Measurements from ENCODE around the gene MRPL45.

The MRPL45 gene

GRCh38 chr17:38334480-38335364 lies 37.8 kb downstream of the MRPL45 start:
- Histone ChIP-seq H3K4me1 (ENCODE audit: low read length) (no peaks in the 10 kb centered on the region), H3K27me3 (ENCODE audit: low read depth, low read length) (no peaks in the 10 kb centered on the region), H3K9me3 (ENCODE audit: insufficient read depth, low read length) (no peaks in the 10 kb centered on the region), H3K4me3 (ENCODE audit: low read length) (no peak overlapping the region), H3K9ac (ENCODE audit: low read length) (no peak overlapping the region), H4K20me1 (ENCODE audit: insufficient read depth, low read length) (no peaks in the 10 kb centered on the region), H3K36me3 (replicated peaks; ENCODE audit: low read depth, low read length) (no peaks in the 10 kb centered on the region), H3K79me2 (ENCODE audit: low read length) (no peaks in the 10 kb centered on the region), H2AFZ (ENCODE audit: low read depth, low read length) (no peak overlapping the region), H3K4me2 (ENCODE audit: low read length) (no peak overlapping the region), H3K27ac (ENCODE audit: low read length) (no peak overlapping the region)
- TF ChIP-seq, protein P1, sequence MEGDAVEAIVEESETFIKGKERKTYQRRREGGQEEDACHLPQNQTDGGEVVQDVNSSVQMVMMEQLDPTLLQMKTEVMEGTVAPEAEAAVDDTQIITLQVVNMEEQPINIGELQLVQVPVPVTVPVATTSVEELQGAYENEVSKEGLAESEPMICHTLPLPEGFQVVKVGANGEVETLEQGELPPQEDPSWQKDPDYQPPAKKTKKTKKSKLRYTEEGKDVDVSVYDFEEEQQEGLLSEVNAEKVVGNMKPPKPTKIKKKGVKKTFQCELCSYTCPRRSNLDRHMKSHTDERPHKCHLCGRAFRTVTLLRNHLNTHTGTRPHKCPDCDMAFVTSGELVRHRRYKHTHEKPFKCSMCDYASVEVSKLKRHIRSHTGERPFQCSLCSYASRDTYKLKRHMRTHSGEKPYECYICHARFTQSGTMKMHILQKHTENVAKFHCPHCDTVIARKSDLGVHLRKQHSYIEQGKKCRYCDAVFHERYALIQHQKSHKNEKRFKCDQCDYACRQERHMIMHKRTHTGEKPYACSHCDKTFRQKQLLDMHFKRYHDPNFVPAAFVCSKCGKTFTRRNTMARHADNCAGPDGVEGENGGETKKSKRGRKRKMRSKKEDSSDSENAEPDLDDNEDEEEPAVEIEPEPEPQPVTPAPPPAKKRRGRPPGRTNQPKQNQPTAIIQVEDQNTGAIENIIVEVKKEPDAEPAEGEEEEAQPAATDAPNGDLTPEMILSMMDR (IDR thresholded peaks at IDR 0.05; ENCODE audit: low read depth, low read length) = no peak
- TF ChIP-seq EZH2phosphoT487 (IDR thresholded peaks at IDR 0.05; ENCODE audit: low read depth) = no peak

GRCh38 chr17:38336838-38337237 lies 39.9 kb downstream of the MRPL45 start:
- Histone ChIP-seq H3K9me3 (ENCODE audit: insufficient read depth, low read length) (no peaks in the 10 kb centered on the region), H4K20me1 (ENCODE audit: insufficient read depth, low read length) (no peaks in the 10 kb centered on the region), H3K79me2 (ENCODE audit: low read length) (no peaks in the 10 kb centered on the region), H3K9ac (ENCODE audit: low read length) (no peak overlapping the region), H3K36me3 (replicated peaks; ENCODE audit: low read depth, low read length) (no peaks in the 10 kb centered on the region), H2AFZ (ENCODE audit: low read depth, low read length) (no peak overlapping the region), H3K4me1 (ENCODE audit: low read length) (peaks cover 7% of the 10 kb centered on the region), H3K4me2 (ENCODE audit: low read length) (no peak overlapping the region), H3K27me3 (ENCODE audit: low read depth, low read length) (no peaks in the 10 kb centered on the region), H3K27ac (ENCODE audit: low read length) (no peak overlapping the region), H3K4me3 (ENCODE audit: low read length) (no peak overlapping the region)
- TF ChIP-seq, protein P1 (IDR thresholded peaks at IDR 0.05; ENCODE audit: low read depth, low read length) = no peak
- no peak for TF ChIP-seq EZH2phosphoT487 (IDR thresholded peaks at IDR 0.05; ENCODE audit: low read depth)

GRCh38 chr17:38338053-38338452 lies 41.1 kb downstream of the MRPL45 start:
- Histone ChIP-seq H3K36me3 (replicated peaks; ENCODE audit: low read depth, low read length) (no peaks in the 10 kb centered on the region), H3K4me3 (ENCODE audit: low read length) (no peak overlapping the region), H2AFZ (ENCODE audit: low read depth, low read length) (no peak overlapping the region), H3K9me3 (ENCODE audit: insufficient read depth, low read length) (no peaks in the 10 kb centered on the region), H3K27me3 (ENCODE audit: low read depth, low read length) (no peaks in the 10 kb centered on the region), H3K4me2 (ENCODE audit: low read length) (no peak overlapping the region), H3K79me2 (ENCODE audit: low read length) (no peaks in the 10 kb centered on the region), H3K27ac (ENCODE audit: low read length) (no peak overlapping the region), H4K20me1 (ENCODE audit: insufficient read depth, low read length) (no peaks in the 10 kb centered on the region), H3K4me1 (ENCODE audit: low read length) (peaks cover 7% of the 10 kb centered on the region), H3K9ac (ENCODE audit: low read length) (no peak overlapping the region)
- TF ChIP-seq EZH2phosphoT487 (IDR thresholded peaks at IDR 0.05; ENCODE audit: low read depth) = no peak
- TF ChIP-seq, protein P1 (IDR thresholded peaks at IDR 0.05; ENCODE audit: low read depth, low read length) = no peak

DNA sequence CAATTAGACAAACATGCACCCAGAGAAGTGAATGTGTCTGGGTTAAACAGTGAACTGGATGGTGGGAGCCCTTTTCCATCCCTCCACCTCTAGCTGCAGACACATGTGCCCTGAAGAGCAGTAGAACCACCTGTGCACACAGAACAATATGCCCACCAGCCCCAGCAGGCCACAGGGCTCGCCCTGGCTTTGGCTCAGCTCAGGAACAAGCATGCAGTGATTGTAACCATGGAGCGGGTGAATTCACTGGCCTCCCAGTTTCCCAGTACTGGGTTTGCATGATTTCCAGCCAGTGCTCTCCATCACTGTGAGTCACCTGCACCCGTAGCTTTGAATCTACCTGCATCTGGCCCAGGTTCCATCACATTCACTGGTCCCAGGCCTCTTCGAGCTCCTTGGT lies 41.6 kb downstream of the MRPL45 start:
- Histone ChIP-seq H3K27me3 (ENCODE audit: low read depth, low read length) (no peaks in the 10 kb centered on the region), H4K20me1 (ENCODE audit: insufficient read depth, low read length) (no peaks in the 10 kb centered on the region), H3K27ac (ENCODE audit: low read length) (no peak overlapping the region), H3K79me2 (ENCODE audit: low read length) (no peaks in the 10 kb centered on the region), H3K4me3 (ENCODE audit: low read length) (no peak overlapping the region), H3K9me3 (ENCODE audit: insufficient read depth, low read length) (no peaks in the 10 kb centered on the region), H3K4me2 (ENCODE audit: low read length) (no peak overlapping the region), H3K9ac (ENCODE audit: low read length) (no peak overlapping the region), H3K36me3 (replicated peaks; ENCODE audit: low read depth, low read length) (no peaks in the 10 kb centered on the region), H2AFZ (ENCODE audit: low read depth, low read length) (no peak overlapping the region), H3K4me1 (ENCODE audit: low read length) (peaks cover 7% of the 10 kb centered on the region)
- TF ChIP-seq EZH2phosphoT487 (IDR thresholded peaks at IDR 0.05; ENCODE audit: low read depth) = no peak
- TF ChIP-seq, protein P1 (IDR thresholded peaks at IDR 0.05; ENCODE audit: low read depth, low read length) = no peak

All from OCI-LY3 (cell line).